NCI-H1436 treated with DMSO at 0.1 percent for 48 hours (cell line): Measurements from ENCODE around the gene NECTIN1.
"Not testable (repeated sequence)": the region's sequence is repeated elsewhere in the genome, so short reads cannot be mapped to it uniquely, and the experiment has no call there.

Experiments
- DNase-seq: peaks from one replicate; lab custom pipeline; 2025; lab: John Stamatoyannopoulos, UW

The NECTIN1 gene

DNA sequence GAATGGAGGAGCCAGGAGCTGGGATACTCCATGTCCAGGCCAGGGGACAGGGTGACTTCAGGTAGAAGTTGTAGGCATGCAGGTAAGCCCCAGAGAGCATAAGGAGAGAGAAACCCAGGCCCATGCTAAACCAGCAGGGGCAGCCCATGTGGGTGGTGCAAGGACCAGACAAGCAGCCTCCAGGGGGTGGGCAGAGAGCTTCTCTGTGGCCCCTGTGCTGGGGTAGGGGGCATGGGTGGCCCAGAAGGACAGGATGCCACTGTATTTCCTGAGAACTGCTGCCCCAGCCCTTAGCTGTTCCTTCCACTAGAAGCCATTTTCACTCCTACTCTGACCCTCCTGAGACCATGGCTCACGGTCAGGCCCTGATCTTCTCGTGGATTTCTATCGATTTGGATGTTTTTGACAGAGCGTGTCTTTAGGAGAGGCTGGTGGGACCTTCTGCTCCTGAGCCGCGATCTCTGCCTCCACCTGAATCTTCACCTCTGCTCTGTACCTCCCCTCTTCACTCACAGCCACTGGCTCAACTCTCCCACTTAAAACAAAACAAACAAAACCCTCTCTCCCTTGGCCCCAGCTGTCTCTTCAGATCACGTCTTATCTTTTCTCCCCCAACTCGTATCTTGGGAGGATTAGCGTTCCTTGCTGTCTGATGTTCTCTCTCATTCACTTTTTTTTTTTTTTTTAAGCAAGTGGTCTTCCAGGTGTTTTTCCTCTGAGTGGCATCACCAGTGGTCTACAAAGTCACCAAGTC, 112.2 kb downstream of the NECTIN1 start:
- DNase-seq, result no peak

- DNase-seq, result no peak
Observed at GRCh38 chr11:119615882-119616196, 113.2 kb downstream of the NECTIN1 start.

DNA sequence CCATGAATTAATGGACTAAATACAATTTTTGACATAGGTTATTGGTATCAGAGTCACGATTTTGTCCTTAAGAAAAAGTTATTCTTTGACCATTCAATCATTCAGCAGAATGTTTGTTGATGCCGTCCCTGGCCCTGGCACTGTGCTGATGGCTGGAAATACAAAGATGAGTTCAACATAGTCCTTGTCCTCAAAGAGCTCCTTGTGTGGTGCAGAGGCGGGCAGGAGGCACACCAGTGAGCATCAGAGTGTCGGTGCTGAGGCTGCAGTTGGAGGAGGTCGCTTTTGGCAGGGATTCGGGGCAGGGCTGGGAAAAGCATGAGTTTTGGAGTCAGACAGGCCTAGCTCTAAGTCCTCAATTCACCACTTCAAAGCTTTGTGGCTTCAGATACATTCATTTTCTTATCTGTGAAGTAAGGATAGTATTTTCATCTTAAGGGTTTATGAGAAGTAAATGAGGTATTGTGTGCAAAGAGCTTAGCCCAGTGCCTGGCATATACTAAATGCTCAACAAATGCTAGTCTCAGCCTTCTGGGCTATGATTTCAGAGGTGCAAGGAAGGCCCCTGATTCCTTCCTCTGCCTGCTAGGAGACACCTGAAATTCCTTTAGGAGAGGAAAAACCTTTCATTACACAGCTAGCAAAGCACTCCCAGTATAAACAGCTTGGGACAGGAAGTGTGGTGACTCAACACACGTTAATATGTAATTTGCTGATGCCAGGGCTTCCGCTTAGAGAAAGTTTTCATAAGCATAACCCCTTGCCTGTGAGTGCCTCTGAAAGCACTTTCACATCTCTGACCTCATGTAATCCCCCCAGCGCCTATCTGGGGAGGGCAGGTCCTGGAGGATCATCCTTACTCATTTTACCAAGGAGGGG, 113.8 kb downstream of the NECTIN1 start:
- DNase-seq, result no peak

- DNase-seq, result no peak
Observed at GRCh38 chr11:119614222-119615002, 114.6 kb downstream of the NECTIN1 start.

DNA sequence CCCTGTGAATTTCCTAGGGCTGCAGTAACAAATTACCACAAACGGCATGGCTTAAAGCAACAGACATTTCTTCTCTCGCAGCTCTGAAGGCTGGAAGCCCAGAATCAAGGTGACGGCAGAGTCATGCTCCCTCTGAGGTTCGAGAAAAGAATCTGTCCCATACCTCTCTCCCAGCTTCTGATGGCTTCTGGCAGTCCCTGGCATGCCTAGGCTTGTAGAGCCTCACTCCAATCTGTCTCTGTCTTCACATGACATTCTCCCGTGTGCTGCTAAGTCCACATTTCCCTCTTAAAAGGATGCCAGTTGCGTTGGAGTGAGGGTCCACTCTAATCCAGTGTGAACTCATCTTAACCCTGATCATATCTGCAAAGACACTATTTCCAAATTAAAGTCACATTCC, 116.2 kb downstream of the NECTIN1 start:
- DNase-seq, result no peak

DNA sequence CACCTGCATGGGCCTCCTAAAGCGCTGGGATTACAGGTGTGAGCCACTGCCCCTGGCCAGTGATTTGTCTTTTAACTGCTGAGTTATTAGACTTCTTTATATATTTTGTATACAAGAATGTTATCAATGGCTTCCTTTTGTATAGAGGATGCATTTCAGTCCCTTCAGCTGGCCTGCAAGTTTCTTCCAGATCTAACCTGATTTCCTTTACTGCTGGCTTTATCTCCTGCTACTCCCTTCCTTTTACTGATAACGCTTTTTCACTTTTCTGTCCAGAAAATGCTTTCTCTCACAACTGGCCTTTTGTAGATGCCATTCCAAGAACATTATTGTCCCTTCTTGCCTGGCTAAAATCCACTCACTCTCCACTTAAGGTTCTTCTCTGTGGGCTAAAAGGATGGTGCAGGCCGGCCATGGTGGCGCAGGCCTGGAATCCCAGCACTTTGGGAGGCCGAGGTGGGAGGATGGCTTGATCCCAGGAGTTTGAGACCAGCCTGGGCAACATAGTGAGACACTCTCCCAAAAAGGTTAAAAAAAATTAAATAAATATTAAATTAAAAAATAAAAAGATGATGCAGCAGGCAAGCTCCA, 118.1 kb downstream of the NECTIN1 start:
- no peak for DNase-seq

GRCh38 chr11:119608781-119609180, 120.2 kb downstream of the NECTIN1 start:
- DNase-seq, result no peak

DNA sequence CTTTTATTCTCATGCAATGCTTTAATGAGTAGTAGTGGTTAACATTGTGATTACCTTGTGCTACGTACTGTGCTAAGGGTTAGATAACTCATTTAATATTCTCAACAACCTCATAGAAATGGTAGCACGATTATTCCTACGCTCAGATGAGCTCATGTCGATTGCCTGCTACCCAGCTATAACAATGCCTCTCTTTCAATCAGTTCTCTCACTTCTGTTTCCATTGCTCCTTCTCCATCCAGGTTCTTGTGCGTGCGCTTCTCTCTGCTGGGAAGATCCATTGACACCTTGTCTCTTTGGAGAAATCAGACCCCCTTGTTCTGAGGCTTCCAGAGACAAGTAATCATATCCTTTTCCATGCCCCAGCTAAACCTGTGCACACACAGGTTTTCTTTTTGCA, 120.8 kb downstream of the NECTIN1 start:
- DNase-seq, result no peak

- DNase-seq, result peak; percentile 42
Observed at GRCh38 chr11:119607726-119608125, 121.3 kb downstream of the NECTIN1 start.

DNA sequence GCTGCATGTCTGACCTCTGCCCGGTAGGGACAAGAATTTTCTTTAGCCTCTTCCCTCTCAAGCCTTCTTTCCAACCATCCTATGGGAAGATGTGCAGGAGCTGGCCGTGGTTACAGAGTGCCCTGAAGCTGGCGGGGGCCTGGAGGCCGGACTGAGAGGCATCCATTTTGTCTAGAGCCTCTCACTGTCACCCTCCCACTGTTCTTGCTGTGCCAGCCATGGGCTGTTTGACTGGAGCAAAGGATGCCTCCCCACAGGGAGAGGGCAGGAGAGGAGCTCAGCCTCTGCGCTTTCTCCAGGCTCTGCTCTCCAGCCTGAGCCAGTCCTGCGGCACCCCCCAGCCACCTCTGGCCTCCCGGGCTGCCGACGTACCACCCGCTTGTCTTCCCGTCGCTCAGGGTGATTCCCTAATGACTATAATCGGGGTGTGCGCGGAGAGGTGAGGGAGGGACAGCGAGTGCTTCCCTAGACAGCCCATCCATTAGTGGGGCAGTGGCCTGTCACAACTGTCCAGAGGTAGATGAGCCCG, 123.8 kb downstream of the NECTIN1 start:
- no peak for DNase-seq

- DNase-seq, result no peak
Observed at GRCh38 chr11:119602745-119603373, 126.1 kb downstream of the NECTIN1 start.

- no peak for DNase-seq
Observed at GRCh38 chr11:119599864-119600541, 129.0 kb downstream of the NECTIN1 start.

GRCh38 chr11:119595941-119596340, 133.1 kb downstream of the NECTIN1 start:
- DNase-seq, result not testable (repeated sequence)

- DNase-seq, result no peak
Observed at GRCh38 chr11:119594639-119595249, 134.3 kb downstream of the NECTIN1 start.

DNA sequence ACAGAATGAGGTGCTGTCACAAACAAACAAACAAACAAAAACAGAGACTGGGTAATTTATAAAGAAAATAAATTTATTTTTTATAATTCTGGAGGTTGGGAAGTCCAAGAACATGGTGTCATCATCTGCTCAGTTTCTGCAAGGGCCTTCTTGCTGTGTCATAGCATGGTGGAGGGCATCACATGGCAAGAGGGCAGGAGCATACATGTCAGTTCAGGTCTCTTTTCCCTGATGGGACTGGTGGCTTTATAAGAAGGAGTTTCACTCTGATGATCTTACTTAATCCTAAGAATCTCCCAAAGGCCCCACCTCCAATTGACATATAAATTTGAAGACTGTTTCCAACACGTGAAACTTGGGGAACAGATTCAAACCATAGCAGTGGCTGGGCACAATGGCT, 135.7 kb downstream of the NECTIN1 start:
- no peak for DNase-seq

DNA sequence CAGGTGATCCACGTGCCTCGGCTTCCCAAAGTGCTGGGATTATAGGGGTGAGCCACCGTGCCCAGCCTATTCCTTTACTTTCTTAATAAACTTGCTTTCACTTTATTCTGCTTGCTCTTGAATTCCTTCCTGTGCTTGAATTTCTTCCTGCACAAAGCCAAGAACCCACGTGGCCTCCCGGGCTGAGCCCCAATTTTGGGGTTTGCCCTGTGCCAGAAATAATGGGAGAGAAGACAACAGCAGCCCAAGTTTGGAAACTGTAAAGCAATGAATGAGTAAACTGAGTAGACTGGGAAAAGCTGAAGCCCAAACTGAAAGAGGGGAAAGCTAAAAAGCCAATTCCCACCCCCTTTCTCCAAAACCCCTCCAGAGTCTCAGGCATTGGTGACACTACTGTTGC, 136.4 kb downstream of the NECTIN1 start:
- DNase-seq, result no peak

DNA sequence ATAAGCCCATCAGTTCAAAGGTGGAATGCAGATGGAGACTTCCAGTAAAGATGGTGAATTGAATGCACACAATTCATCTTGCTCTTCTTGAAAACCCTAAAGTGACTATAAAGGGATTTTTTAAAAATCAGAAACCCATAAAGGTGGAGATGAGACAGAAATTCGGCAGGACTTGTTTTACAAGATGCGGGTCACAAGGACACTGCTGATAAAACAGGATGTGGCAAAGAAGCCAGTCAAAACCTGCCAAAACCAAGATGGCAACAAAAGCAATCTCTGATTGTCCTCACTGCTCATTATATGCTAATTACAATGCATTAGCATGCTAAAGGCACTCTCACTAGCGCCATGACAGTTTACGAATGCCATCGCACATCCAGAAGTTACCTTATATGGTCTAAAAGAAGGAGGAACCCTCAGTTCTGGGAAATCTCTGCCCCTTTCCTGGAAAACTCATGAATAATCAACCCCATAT, 137.1 kb downstream of the NECTIN1 start:
- no peak for DNase-seq

DNA sequence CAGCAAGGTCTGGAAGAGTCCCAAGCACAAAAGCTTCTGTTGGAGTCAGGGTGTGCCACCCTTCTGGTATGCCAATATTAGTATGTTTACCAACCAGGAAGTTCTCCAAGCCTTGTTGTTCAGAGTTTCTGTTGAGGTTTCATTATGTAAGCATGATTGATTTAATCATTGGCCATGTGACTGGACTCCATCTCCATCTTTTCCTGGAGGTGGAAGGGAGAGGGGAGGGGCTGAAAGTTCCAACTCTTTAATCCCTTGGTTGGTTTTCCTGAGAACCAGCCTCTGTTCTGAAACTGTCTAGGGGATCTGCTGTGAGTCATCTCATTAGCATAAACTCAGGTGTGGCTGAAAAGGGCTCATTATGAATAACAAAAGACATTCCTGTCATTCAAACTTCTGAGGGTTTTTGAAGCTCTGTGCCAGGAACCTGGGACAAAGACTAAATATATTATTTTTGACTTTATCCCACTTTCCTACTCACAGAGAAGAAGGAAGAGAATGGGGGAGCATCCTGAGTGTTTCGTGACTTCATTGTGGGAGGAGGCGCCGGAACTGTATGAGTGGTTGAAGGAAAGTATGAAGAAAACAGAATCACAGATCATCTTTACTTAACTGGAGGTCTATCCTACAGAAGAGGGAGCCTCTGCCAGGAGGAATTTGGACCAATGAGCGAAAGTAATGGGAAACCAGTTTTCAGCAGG, 138.2 kb downstream of the NECTIN1 start:
- no peak for DNase-seq

DNA sequence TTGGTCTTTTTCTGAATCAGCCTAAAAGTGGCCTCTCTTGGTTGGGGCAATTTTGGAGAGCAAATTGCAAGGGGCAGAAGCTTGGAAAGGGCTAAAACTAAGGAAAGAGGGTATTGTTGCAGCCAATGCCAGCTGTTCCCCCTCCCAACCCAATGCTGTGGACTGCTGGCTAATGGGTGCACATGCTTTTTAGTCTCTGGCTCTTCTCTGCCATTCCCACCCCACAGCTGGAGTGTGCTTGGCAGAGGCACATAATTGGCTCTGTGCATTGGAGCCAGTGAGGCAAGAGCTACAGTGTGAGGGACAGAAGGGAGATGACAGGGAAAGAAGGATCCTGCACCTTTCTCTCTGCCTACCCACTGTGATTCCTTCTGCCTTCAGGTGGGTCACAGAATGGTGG, 140.0 kb downstream of the NECTIN1 start:
- DNase-seq, result no peak
